Fibroblast of peridontal ligament (primary cell): ENCODE measurements around the gene LIN28B.

ENCODE experiments used
- DNase-seq: peaks from one replicate; pipeline ENCODE4 v3.0.0-alpha.2; 2010; ENCODE audit errors: extremely low read depth

The LIN28B gene

GRCh38 chr6:105109955-105110895, 153.3 kb downstream of the LIN28B start:
- DNase-seq, result no peak

DNA sequence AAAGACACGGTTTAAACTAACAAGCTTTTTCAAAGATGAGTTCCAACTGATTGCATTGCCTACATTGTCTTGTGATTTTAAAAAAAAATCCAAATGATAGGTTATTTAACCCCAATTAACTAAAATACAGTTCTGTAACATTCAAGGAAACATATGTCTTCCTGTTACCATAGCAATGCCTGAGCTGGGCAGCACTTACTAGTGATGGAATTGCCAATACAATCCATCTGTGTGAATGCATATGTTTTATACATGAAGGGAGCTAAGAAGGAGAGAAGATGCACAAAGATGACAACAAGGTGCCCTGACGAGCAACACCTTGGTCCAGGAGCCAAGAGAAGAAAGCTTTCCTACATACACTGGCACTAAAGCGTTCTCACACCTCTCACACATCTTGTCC, 154.2 kb downstream of the LIN28B start:
- no peak for DNase-seq

DNA sequence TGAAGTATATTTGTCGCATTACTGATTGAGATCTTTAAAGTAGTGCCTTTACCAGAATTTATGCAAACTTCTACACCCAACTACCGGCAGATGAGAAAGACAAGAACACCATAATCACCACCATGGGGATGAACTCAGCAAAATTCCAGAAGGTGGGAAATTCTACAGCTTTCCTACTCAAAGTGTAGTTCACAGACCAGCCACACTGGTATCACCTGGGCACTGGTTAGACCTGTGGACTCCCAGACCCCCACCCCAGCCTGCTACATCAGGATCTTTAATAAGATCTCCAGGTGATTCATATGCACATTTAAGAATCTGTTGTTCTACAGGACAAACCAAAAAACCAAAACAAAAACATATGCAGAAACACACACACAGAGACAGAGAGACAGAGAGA, 155.0 kb downstream of the LIN28B start:
- no peak for DNase-seq

GRCh38 chr6:105112577-105112976, 155.7 kb downstream of the LIN28B start:
- no peak for DNase-seq

DNA sequence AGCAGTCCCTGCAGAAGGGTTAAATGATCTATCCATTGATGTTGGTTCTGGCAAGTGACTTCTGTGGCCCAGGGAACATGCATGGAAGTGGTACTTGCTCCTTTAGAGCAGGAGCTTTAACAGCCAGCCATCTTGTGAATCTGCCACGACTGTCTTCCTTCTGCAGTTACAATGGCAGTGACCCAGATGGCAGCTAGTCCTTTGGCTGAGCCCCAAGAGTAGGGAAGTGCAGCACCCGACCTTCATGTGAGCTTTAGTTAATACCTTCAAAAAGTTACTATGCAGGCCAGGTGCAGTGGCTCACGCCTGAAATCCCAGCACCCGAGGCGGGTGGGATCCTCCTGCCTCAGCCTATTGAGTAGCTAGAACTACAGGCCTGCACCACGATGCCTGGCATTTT, 156.5 kb downstream of the LIN28B start:
- no peak for DNase-seq

DNA sequence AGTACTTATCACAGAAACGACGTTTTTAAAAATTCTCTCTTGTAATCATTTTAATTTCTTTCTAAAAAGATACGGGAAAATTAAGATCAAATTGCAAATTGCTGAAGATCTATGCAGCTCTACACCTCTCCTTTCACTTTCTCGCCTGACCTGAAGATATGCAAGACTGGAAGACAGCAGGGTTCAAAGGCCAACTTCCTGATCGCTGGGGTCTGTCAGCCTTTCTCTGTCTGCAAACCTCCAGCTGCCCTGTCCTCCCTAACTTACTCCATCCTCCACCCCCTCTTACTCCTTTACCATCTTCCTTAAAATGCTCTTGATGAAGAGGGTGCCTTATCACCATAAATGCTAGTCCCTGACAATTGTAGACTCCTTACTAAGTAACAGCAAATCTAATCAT, 159.2 kb downstream of the LIN28B start:
- no peak for DNase-seq

DNA sequence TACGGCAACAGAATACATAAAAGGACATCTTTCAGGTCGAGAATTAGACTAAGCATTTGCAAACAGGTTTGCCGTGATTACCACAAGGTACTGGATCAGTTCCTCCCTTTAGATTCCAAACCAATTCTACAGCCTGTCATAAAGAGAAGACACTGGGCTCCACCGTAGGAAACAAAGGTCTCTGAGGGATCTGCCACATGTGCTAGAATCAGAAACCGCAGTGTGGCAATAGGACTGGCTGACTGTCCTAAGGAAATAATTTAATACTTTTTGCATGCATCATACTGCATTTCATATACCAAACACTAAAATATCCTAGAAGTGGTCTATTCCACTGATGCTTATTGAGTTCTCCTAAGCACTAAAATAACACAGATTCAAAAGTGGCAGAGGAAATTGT, 163.7 kb downstream of the LIN28B start:
- no peak for DNase-seq

DNA sequence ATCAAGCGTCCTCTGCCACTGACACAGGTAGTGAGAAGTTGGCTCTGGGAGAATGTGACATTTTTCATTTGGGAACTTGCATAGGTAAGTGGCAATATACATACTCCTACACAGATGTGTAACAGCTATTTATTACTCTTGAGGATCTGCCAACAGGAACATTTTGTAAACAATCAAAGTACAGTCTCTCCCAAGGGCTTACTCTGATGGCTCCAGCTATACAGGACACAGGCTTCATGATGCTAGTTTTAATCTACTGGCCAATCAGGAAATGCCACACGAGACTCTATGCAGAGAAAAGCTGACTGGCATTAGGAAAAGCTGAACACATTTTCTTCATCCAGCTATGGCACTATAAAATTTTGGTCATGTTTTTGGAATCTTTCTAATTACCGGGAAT, 165.1 kb downstream of the LIN28B start:
- DNase-seq, result no peak

DNA sequence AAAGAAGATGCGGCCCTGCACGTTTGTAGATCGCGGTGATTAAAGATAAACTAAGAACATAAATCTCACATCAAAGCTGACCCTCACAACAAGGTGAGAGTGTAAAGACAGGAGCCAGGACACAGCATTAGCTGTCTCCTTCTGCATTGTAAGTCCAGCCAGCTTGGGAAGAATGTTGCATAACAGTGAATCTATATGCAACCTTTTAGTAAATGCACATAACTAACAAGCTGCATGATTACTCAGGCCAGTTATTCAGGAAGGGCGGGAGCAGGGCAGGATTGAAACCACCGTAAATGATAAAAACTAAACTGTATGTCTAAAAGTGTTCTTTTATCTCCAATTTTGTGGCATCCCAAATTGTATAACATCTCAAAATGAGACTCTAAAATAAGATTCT, 165.8 kb downstream of the LIN28B start:
- no peak for DNase-seq
